GM23248 (cell line): ENCODE measurements around the gene TSPAN3. TPM values are rescaled to one million over a fixed set of nuclear protein-coding genes. Genes with fewer than 3 reads are reported as not detected.

ENCODE experiments used
- DNase-seq: peaks from one replicate; pipeline ENCODE4 v3.0.0-alpha.2; 2015
- H2AFZ ChIP-seq: fragments of 200-600 bp; sonication (generic); 2 replicates; pipeline ENCODE4 v1.6.1; 2016; ENCODE audit warnings: antibody characterized with exemption
- H3F3A ChIP-seq: fragments of 200-600 bp; sonication (generic); 2 replicates; pipeline ENCODE4 v1.6.1; 2016; ENCODE audit warnings: mild to moderate bottlenecking, antibody characterized with exemption, mixed run types; ENCODE audit not compliant: insufficient read depth
- H3K27ac ChIP-seq: fragments of 200-600 bp; sonication (generic); 2 replicates; pipeline ENCODE4 v1.5.1; 2016; ENCODE audit warnings: mild to moderate bottlenecking
- H3K27me3 ChIP-seq: fragments of 200-600 bp; sonication (generic); replicated peaks from 2 replicates; pipeline ENCODE4 v1.6.1; 2016; ENCODE audit warnings: mild to moderate bottlenecking; ENCODE audit not compliant: insufficient read depth
- H3K36me3 ChIP-seq: fragments of 200-600 bp; sonication (generic); 2 replicates; pipeline ENCODE4 v1.6.1; 2016; ENCODE audit warnings: low read depth, mild to moderate bottlenecking
- H3K4me1 ChIP-seq: fragments of 200-600 bp; sonication (generic); 2 replicates; pipeline ENCODE4 v1.6.1; 2016; ENCODE audit warnings: mild to moderate bottlenecking; ENCODE audit not compliant: insufficient read depth
- H3K4me2 ChIP-seq: fragments of 200-600 bp; sonication (generic); one replicate; pipeline ENCODE4 v1.6.1; 2016; ENCODE audit warnings: mild to moderate bottlenecking; ENCODE audit not compliant: unreplicated experiment
- H3K4me3 ChIP-seq: fragments of 200-600 bp; sonication (generic); 2 replicates; pipeline ENCODE4 v1.5.1; 2016; ENCODE audit warnings: mild to moderate bottlenecking
- H3K79me2 ChIP-seq: fragments of 200-600 bp; sonication (generic); 2 replicates; pipeline ENCODE4 v1.6.1; 2016; ENCODE audit warnings: mild to moderate bottlenecking; ENCODE audit not compliant: insufficient read depth
- H3K9ac ChIP-seq: fragments of 200-600 bp; sonication (generic); 2 replicates; pipeline ENCODE4 v1.6.1; 2016; ENCODE audit warnings: mild to moderate bottlenecking
- H3K9me2 ChIP-seq: fragments of 200-600 bp; sonication (generic); 2 replicates; pipeline ENCODE4 v1.6.1; 2016; ENCODE audit warnings: mixed run types, mild to moderate bottlenecking, moderate library complexity; ENCODE audit not compliant: insufficient read depth
- H3K9me3 ChIP-seq: fragments of 200-600 bp; sonication (generic); one replicate; pipeline ENCODE4 v1.6.1; 2017; ENCODE audit warnings: low read depth
- H4K20me1 ChIP-seq: fragments of 200-600 bp; sonication (generic); 2 replicates; pipeline ENCODE4 v1.6.0; 2016; ENCODE audit not compliant: insufficient read depth
- EZH2 ChIP-seq: fragments of 200-600 bp; sonication (generic); IDR thresholded peaks from 2 replicates; pipeline ENCODE4 v1.6.1; 2018; ENCODE audit warnings: antibody characterized with exemption, mild to moderate bottlenecking; ENCODE audit not compliant: insufficient read depth, poor library complexity, severe bottlenecking
- EZH2phosphoT487 ChIP-seq: fragments of 200-600 bp; sonication (generic); IDR thresholded peaks from 2 replicates; pipeline ENCODE4 v1.6.1; 2018; ENCODE audit warnings: antibody characterized with exemption, moderate library complexity, mild to moderate bottlenecking, low read depth; ENCODE audit not compliant: insufficient read depth
- WGBS, 2 experiments: methylation state at CpG; one replicate each; pipeline ENCODE4 v1.1.6; 2015 to 2017; ENCODE audit warnings: low lambda C conversion rate in 2 of 2, low coverage in 1 of 2; ENCODE audit errors: missing lambda C conversion rate in 2 of 2; 5-methylcytosine and 5-hydroxymethylcytosine counted together
- in situ Hi-C: fragments of 300-500 bp; cut with MboI; formaldehyde crosslinking; loops from 2 replicates; pipeline ENCODE4 v1.15.0; 2020
- polyA plus RNA-seq: library from polyadenylated mRNA; unstranded; fragments of >200 nt; fragmentation: Nextera tagmentation; extraction: Ambion mirVana; gene quantifications from 2 replicates; pipeline ENCODE4 v1.2.1, GENCODE V29; 2016
- total RNA-seq: library from RNA; depleted of rRNA; stranded (reverse); fragments of >200 nt; shearing (Covaris generic); gene quantifications from 2 replicates; pipeline ENCODE4 v1.2.3, GENCODE V29; 2014

TSPAN3 gene
- total and polyA plus RNA-seq, 2 experiments from 2014 or later: 307 to 321 TPM

DNA sequence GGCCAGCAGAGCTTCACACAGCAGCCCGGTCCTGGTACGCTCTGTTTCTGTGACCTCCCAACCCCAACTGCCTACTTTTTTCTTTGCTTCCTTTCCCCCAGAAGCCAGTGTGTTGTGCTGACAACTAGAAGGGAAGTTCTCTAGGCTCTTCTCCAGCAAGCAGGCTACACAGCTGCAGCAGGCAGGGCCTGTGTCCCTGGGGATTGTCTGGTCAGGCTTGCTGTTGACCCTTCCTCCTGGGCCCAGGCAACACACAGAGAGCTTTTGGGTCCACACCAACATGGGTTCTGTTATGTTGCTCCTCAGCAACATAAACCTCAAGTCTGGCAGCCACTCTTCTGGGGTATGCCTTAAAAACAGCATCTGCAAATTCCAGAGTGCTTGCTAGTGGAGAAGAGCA lies 36.2 kb upstream of the TSPAN3 start:
- no peak for DNase-seq
- 95 to 100% methylated on average over 2 of the region's 2 CpGs for WGBS, 2 experiments
- no peak overlapping the region for H3K27ac ChIP-seq

DNA sequence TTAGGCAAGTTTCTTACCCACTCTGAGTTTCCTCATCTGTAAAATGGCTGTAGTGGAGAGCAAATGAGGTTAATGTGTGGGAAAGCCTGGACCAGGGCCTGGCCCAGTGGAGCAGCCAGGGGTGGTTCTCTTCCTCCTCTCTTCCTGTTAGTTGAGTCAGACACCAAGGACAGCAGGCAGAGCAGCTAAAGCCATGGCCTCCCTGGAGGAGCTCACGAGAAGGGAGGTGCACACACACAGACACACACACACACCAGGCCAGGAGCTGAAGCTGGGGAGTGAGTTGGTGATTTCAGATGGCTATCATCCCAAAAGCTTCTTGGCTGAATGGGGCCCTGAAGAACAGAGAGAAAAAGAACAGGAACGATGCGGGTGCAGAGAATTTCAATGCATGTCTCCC lies 33.2 kb upstream of the TSPAN3 start:
- peak; percentile 86 for DNase-seq
- 8 to 13% methylated on average over 3 of the region's 3 CpGs for WGBS, 2 experiments

More for the DNA sequence above, 36.2 kb upstream of the TSPAN3 start:
- no peaks in the 10 kb centered on the region for H3K9me3 ChIP-seq
- in situ Hi-C loops: no loop called here
- no peaks in the 10 kb centered on the region for H3K9me2 ChIP-seq
- peaks cover 7% of the 10 kb centered on the region for H3K36me3 ChIP-seq
- H2AFZ ChIP-seq: no peak overlapping the region
- TF ChIP-seq EZH2: no peak
- TF ChIP-seq EZH2phosphoT487: no peak
- peaks cover 27% of the 10 kb centered on the region for H3F3A ChIP-seq
- H3K27me3 ChIP-seq: no peaks in the 10 kb centered on the region
- peaks cover 7% of the 10 kb centered on the region; the same call in 1 of the 2 replicates for H3K79me2 ChIP-seq
- no peak overlapping the region for H3K4me2 ChIP-seq
- no peak overlapping the region for H3K4me3 ChIP-seq
- peaks cover 20% of the 10 kb centered on the region for H3K4me1 ChIP-seq
- no peaks in the 10 kb centered on the region for H4K20me1 ChIP-seq
- H3K9ac ChIP-seq: no peak overlapping the region

DNA sequence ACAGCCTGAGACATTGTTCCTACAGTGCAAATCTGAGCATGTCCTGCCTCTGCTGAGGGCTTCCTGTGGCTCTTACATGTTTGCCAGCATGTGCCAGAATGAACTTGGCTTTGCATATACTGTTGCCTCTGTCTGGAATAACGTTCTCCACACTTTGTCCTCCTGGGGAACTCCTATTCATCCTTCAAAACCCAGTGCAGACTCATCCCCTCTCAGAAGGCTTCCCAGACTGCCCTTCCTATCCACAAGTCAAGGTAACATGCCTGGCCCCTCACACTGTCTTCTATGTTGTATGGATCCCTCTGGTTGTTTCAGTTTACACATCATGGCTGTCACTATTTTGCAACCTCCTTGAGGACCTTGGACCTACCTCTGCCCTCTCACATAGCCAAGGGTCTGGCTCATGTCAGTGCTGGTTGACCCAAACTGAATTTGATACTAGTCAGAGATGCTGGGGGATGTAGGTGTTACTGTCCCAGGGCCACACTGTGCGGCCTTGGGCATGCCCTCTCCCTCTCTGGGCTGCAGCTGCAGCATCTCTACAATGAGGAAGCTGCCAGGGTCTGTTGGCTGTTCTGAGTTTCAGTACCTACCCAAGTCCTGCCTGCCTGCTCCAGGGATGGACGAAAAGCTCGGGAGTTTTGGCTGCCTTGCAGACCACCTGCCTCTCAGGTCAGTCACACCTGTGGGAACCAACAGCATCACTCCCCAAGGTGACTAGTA lies 29.0 kb upstream of the TSPAN3 start:
- in situ Hi-C loops: no loop called here
- Histone ChIP-seq H3K9ac (no peak overlapping the region), H3F3A (peaks cover 11% of the 10 kb centered on the region), H3K36me3 (no peaks in the 10 kb centered on the region), H4K20me1 (no peaks in the 10 kb centered on the region), H3K4me2 (no peak overlapping the region), H3K9me3 (no peaks in the 10 kb centered on the region), H3K4me1 (peaks cover 13% of the 10 kb centered on the region), H3K4me3 (no peak overlapping the region), H3K27ac (no peak overlapping the region), H2AFZ (no peak overlapping the region), H3K9me2 (no peaks in the 10 kb centered on the region), H3K27me3 (no peaks in the 10 kb centered on the region), H3K79me2 (no peaks in the 10 kb centered on the region)
- WGBS, 2 experiments: 86 to 91% methylated on average over 4 of the region's 4 CpGs
- TF ChIP-seq EZH2: no peak
- TF ChIP-seq EZH2phosphoT487: no peak
- DNase-seq: no peak

More for the DNA sequence above, 33.2 kb upstream of the TSPAN3 start:
- Histone ChIP-seq H3F3A (peaks cover 27% of the 10 kb centered on the region), H3K27ac (peak overlapping the region; percentile 52), H3K36me3 (no peaks in the 10 kb centered on the region; the same call in 1 of the 2 replicates), H3K4me3 (no peak overlapping the region), H3K4me1 (peaks cover 20% of the 10 kb centered on the region), H3K79me2 (no peaks in the 10 kb centered on the region), H3K9me2 (no peaks in the 10 kb centered on the region), H2AFZ (peak overlapping the region; percentile 30), H3K4me2 (peak overlapping the region; percentile 26), H3K27me3 (no peaks in the 10 kb centered on the region), H3K9ac (peak overlapping the region; percentile 4; the same call in 1 of the 2 replicates), H3K9me3 (no peaks in the 10 kb centered on the region), H4K20me1 (no peaks in the 10 kb centered on the region)
- in situ Hi-C loops: no loop called here
- no peak for TF ChIP-seq EZH2
- no peak for TF ChIP-seq EZH2phosphoT487

DNA sequence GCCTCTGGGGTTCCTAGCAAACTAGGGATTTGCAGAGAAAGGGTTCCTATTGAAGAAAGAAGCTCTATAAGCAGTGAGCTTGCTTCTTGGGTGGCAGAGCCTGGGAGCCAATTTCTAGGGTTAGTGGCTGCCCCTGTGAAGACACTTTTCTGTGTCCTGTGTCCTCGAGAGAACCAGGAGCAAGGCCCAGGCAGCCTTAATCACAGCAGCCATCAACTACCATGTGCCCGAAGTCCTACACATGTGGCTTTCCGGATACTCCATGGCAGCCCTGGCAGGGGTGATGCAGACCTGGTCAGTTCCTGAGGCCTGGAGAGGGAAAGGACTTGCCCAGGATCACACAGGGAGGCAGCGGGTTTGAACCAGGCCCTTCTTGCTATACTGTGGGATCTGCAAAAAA lies 27.7 kb upstream of the TSPAN3 start:
- no peaks in the 10 kb centered on the region for H3K9me3 ChIP-seq
- no peak overlapping the region for H2AFZ ChIP-seq
- TF ChIP-seq EZH2: no peak
- TF ChIP-seq EZH2phosphoT487: no peak
- no peaks in the 10 kb centered on the region for H3K27me3 ChIP-seq
- no peaks in the 10 kb centered on the region for H4K20me1 ChIP-seq
- DNase-seq: no peak
- no peaks in the 10 kb centered on the region for H3K9me2 ChIP-seq
- H3K4me3 ChIP-seq: no peak overlapping the region
- H3K36me3 ChIP-seq: no peaks in the 10 kb centered on the region
- H3K27ac ChIP-seq: no peak overlapping the region
- H3F3A ChIP-seq: no peaks in the 10 kb centered on the region
- 90 to 93% methylated on average over 4 of the region's 4 CpGs for WGBS, 2 experiments
- no peak overlapping the region for H3K4me2 ChIP-seq
- in situ Hi-C loops: no loop called here
- no peaks in the 10 kb centered on the region for H3K79me2 ChIP-seq
- H3K4me1 ChIP-seq: no peaks in the 10 kb centered on the region
- no peak overlapping the region for H3K9ac ChIP-seq
